Neutrophil (primary cell): Measurements from ENCODE around the gene ANGPTL4.
"Not testable (repeated sequence)": the region's sequence is repeated elsewhere in the genome, so short reads cannot be mapped to it uniquely, and the experiment has no call there.

Source experiments
- H3K27ac ChIP-seq: fragments of 200-600 bp; sonication (generic); 2 replicates; pipeline ENCODE4 v1.5.1; 2016; ENCODE audit warnings: mild to moderate bottlenecking, moderate library complexity
- H3K27me3 ChIP-seq: fragments of 200-600 bp; sonication (generic); 2 replicates; pipeline ENCODE4 v1.6.0; 2016; ENCODE audit warnings: mild to moderate bottlenecking
- H3K36me3 ChIP-seq: fragments of 200-600 bp; sonication (generic); 2 replicates; pipeline ENCODE4 v1.5.1; 2017
- H3K4me1 ChIP-seq, 2 experiments: fragments of 200-600 bp in 1 of 2; sonication (generic) in 1 of 2; 1 replicate in 1 of 2; 2 replicates in 1 of 2; pipeline versions ENCODE4 v1.5.1 to v1.6.1; 2013 to 2016; ENCODE audit warnings: low read depth in 1 of 2, low read length in 1 of 2, mild to moderate bottlenecking in 1 of 2, moderate library complexity in 1 of 2; ENCODE audit not compliant: control insufficient read depth in 1 of 2, insufficient read depth in 1 of 2
- H3K4me3 ChIP-seq, 2 experiments: fragments of 200-600 bp in 1 of 2; sonication (generic) in 1 of 2; 1 replicate in 1 of 2; 2 replicates in 1 of 2; pipeline ENCODE4 v1.5.1; 2013 to 2016; ENCODE audit warnings: low read depth in 1 of 2, low read length in 1 of 2, mild to moderate bottlenecking in 1 of 2, moderate library complexity in 1 of 2
- H3K9me3 ChIP-seq: fragments of 200-600 bp; sonication (generic); 2 replicates; pipeline ENCODE4 v1.5.1; 2016
- CTCF ChIP-seq: fragments of 200-600 bp; sonication (generic); IDR thresholded peaks from 2 replicates; pipeline ENCODE4 v1.5.1; 2016; ENCODE audit warnings: antibody characterized with exemption

ANGPTL4 gene

GRCh38 chr19:8337728-8338127 lies 26.2 kb upstream of the ANGPTL4 start:
- Histone ChIP-seq H3K9me3 (no peaks in the 10 kb centered on the region), H3K4me1 (no peaks in the 10 kb centered on the region), H3K4me3 (no peak overlapping the region), H3K27me3 (peaks cover 99% of the 10 kb centered on the region), H3K27ac (no peak overlapping the region), H3K36me3 (no peaks in the 10 kb centered on the region)
- no peak for TF ChIP-seq CTCF

GRCh38 chr19:8338835-8339234 lies 25.1 kb upstream of the ANGPTL4 start:
- Histone ChIP-seq H3K27ac (no peak overlapping the region), H3K9me3 (no peaks in the 10 kb centered on the region), H3K27me3 (peaks cover 99% of the 10 kb centered on the region), H3K4me3 (no peak overlapping the region), H3K4me1 (no peaks in the 10 kb centered on the region), H3K36me3 (no peaks in the 10 kb centered on the region)
- no peak for TF ChIP-seq CTCF

GRCh38 chr19:8340341-8341096 lies 23.4 kb upstream of the ANGPTL4 start:
- peaks cover 98% of the 10 kb centered on the region for H3K27me3 ChIP-seq
- TF ChIP-seq CTCF, result no peak

GRCh38 chr19:8341504-8341903 lies 22.5 kb upstream of the ANGPTL4 start:
- not testable (repeated sequence) for H3K4me1 ChIP-seq, H3K36me3 ChIP-seq, H3K27ac ChIP-seq, H3K9me3 ChIP-seq, H3K4me3 ChIP-seq
- H3K27me3 ChIP-seq, result peaks cover 90% of the 10 kb centered on the region

More at GRCh38 chr19:8340341-8341096, 23.4 kb upstream of the ANGPTL4 start:
- Histone ChIP-seq H3K27ac (no peak overlapping the region), H3K36me3 (no peaks in the 10 kb centered on the region), H3K4me3 (no peak overlapping the region), H3K4me1 (no peaks in the 10 kb centered on the region), H3K9me3 (no peaks in the 10 kb centered on the region)

- Histone ChIP-seq H3K4me1 (no peaks in the 10 kb centered on the region), H3K27me3 (peaks cover 83% of the 10 kb centered on the region), H3K4me3 (no peak overlapping the region), H3K27ac (no peak overlapping the region), H3K36me3 (no peaks in the 10 kb centered on the region), H3K9me3 (no peaks in the 10 kb centered on the region)
- TF ChIP-seq CTCF, result no peak
These were observed 21.7 kb upstream of the ANGPTL4 start for GRCh38 chr19:8342316-8342683.

- no peaks in the 10 kb centered on the region for H3K9me3 ChIP-seq
- no peak for TF ChIP-seq CTCF
- peaks cover 78% of the 10 kb centered on the region for H3K27me3 ChIP-seq
- H3K4me1 ChIP-seq, result no peaks in the 10 kb centered on the region
- H3K36me3 ChIP-seq, result no peaks in the 10 kb centered on the region
- no peak within 1 kb of the TSS for H3K4me3 ChIP-seq
- H3K27ac ChIP-seq, result no peak within 1 kb of the TSS
These were observed 21.1 kb upstream of the ANGPTL4 start, which contains the start of gene KANK3 for GRCh38 chr19:8342684-8343482. Gene KANK3 (minus strand): TSS chr19:8343262. CDS start chr19:8337828, 5,434 bp downstream.
